Measurements from ENCODE around the gene DUOX2.

DNA sequence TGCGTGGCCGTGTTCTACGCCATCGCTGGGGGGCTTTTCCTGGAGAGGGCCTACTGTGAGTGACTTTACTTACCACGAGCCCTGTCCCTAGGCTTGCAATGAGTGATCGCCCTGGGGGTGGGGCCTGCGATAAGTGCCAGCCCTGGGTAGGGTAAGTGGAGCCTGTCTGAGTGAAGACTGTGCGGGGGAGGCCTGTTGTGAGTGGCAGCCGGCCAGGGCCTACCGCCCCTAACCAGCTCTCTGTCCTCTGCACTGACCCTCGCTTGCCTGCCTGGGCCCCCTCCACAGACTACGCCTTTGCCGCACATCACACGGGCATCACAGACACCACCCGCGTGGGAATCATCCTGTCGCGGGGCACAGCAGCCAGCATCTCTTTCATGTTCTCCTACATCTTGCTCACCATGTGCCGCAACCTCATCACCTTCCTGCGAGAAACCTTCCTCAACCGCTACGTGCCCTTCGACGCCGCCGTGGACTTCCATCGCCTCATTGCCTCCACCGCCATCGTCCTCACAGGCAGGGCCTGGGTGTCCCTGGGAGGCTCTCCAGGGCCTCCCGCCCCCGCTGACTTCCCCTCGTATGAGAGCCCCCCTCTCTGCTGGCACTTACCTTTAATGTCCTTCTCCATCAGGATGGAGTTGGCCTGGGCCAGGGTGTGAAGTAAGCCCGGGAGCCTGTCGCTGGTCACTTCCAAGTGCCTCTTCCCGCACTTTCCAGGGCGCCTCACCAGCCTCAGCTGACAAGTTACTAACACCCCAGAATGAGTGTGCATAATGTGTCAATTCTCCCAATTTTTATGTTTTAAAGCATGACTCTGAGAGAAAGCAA, 38.2 kb upstream of the DUOX2 start:
- TF ChIP-seq, protein P1, sequence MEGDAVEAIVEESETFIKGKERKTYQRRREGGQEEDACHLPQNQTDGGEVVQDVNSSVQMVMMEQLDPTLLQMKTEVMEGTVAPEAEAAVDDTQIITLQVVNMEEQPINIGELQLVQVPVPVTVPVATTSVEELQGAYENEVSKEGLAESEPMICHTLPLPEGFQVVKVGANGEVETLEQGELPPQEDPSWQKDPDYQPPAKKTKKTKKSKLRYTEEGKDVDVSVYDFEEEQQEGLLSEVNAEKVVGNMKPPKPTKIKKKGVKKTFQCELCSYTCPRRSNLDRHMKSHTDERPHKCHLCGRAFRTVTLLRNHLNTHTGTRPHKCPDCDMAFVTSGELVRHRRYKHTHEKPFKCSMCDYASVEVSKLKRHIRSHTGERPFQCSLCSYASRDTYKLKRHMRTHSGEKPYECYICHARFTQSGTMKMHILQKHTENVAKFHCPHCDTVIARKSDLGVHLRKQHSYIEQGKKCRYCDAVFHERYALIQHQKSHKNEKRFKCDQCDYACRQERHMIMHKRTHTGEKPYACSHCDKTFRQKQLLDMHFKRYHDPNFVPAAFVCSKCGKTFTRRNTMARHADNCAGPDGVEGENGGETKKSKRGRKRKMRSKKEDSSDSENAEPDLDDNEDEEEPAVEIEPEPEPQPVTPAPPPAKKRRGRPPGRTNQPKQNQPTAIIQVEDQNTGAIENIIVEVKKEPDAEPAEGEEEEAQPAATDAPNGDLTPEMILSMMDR (IDR thresholded peaks at IDR 0.05) = no peak
- TF ChIP-seq POLR2A (IDR thresholded peaks at IDR 0.05) = no peak
